ENCODE results near the gene FOXO3.

- TF ChIP-seq CTCF (IDR thresholded peaks at IDR 0.05): no peak
- no peak for TF ChIP-seq POLR2A (IDR thresholded peaks at IDR 0.05)
- TF ChIP-seq POLR2AphosphoS5 (IDR thresholded peaks at IDR 0.05): no peak
These were observed 145.9 kb downstream of the FOXO3 start for GRCh38 chr6:108706649-108707048.

Measured in breast epithelium (tissue), 3 donors.